Liver (tissue), 9 donors: ENCODE measurements around the gene DYRK1A. TPM values are rescaled to one million over a fixed set of nuclear protein-coding genes. Genes with fewer than 3 reads are reported as not detected.

Experiments used
- DNase-seq: peaks from one replicate; pipeline ENCODE4 v3.0.0-alpha.2; 2017; ENCODE audit warnings: low spot score
- H3K27ac ChIP-seq, 2 donors: one replicate each; pipeline ENCODE4 v1.7.0; 2013; ENCODE audit warnings: inconsistent platforms in 2 of 2, low read length in 2 of 2, control low read depth in 1 of 2, low read depth in 1 of 2, mild to moderate bottlenecking in 1 of 2
- H3K27me3 ChIP-seq, 4 donors: one replicate each; pipeline versions ENCODE4 v1.6.1 to v1.7.0; 2013; ENCODE audit warnings: low read length in 3 of 4, inconsistent platforms in 1 of 4, mild to moderate bottlenecking in 1 of 4, moderate library complexity in 1 of 4; ENCODE audit not compliant: control insufficient read depth in 4 of 4, insufficient read depth in 4 of 4
- H3K36me3 ChIP-seq, 4 donors: one replicate each; pipeline versions ENCODE4 v1.6.1 to v1.7.0; 2013; ENCODE audit warnings: low read length in 3 of 4, mild to moderate bottlenecking in 3 of 4, low read depth in 1 of 4, moderate library complexity in 1 of 4; ENCODE audit not compliant: control insufficient read depth in 4 of 4, insufficient read depth in 3 of 4
- H3K4me1 ChIP-seq, 4 donors: one replicate each; pipeline versions ENCODE4 v1.6.1 to v1.7.0; 2013; ENCODE audit warnings: low read length in 3 of 4, mild to moderate bottlenecking in 3 of 4, moderate library complexity in 1 of 4; ENCODE audit not compliant: control insufficient read depth in 4 of 4, insufficient read depth in 4 of 4
- H3K4me3 ChIP-seq, 3 donors: one replicate each; pipeline versions ENCODE4 v1.6.1 to v1.7.0; 2013; ENCODE audit warnings: low read length in 3 of 3, control low read depth in 1 of 3, low read depth in 1 of 3, mild to moderate bottlenecking in 1 of 3
- H3K9ac ChIP-seq, 2 donors: one replicate each; pipeline ENCODE4 v1.7.0; 2013; ENCODE audit warnings: low read length in 2 of 2, mild to moderate bottlenecking in 2 of 2, moderate library complexity in 2 of 2, control low read depth in 1 of 2, low read depth in 1 of 2
- H3K9me3 ChIP-seq, 4 donors: one replicate each; pipeline versions ENCODE4 v1.6.1 to v1.7.0; 2013; ENCODE audit warnings: low read length in 3 of 4; ENCODE audit not compliant: control insufficient read depth in 4 of 4
- ATF3 ChIP-seq: IDR thresholded peaks from 2 replicates; pipeline ENCODE4 v1.6.1; 2016; ENCODE audit warnings: antibody characterized with exemption
- CTCF ChIP-seq: fragments of 150-350 bp; IDR thresholded peaks from 2 replicates; pipeline ENCODE4 v1.5.1; 2017; ENCODE audit warnings: improper control_type of control experiment, low read depth, low read length; ENCODE audit not compliant: missing input control
- EGR1 ChIP-seq, 2 donors: IDR thresholded peaks; 2 replicates each; pipeline ENCODE4 v1.6.1; 2016 to 2018; ENCODE audit warnings: antibody characterized with exemption in 2 of 2, low read depth in 2 of 2
- FOXA1 ChIP-seq: IDR thresholded peaks from 2 replicates; pipeline ENCODE4 v1.6.1; 2016; ENCODE audit warnings: antibody characterized with exemption
- FOXA2 ChIP-seq: IDR thresholded peaks from 2 replicates; pipeline ENCODE4 v1.6.1; 2016; ENCODE audit warnings: antibody characterized with exemption
- GABPA ChIP-seq, 2 donors: IDR thresholded peaks in 1 of 2; conservative IDR thresholded peaks in 1 of 2; 2 replicates each; pipeline ENCODE4 v1.6.1; 2016; ENCODE audit warnings: antibody characterized with exemption in 2 of 2, mild to moderate bottlenecking in 1 of 2, moderate library complexity in 1 of 2
- HNF4A ChIP-seq, 2 donors: conservative IDR thresholded peaks; 2 replicates each; pipeline ENCODE4 v1.6.1; 2016; ENCODE audit warnings: antibody characterized with exemption in 2 of 2, mild to moderate bottlenecking in 2 of 2
- HNF4G ChIP-seq: IDR thresholded peaks from 2 replicates; pipeline ENCODE4 v1.6.1; 2016; ENCODE audit warnings: antibody characterized with exemption
- JUND ChIP-seq, 2 donors: IDR thresholded peaks; 2 replicates each; pipeline ENCODE4 v1.6.1; 2016; ENCODE audit warnings: antibody characterized with exemption in 2 of 2
- MAX ChIP-seq: IDR thresholded peaks from 2 replicates; pipeline ENCODE4 v1.6.1; 2016; ENCODE audit warnings: antibody characterized with exemption
- NR2F2 ChIP-seq: IDR thresholded peaks from 2 replicates; pipeline ENCODE4 v1.6.1; 2016; ENCODE audit warnings: antibody characterized with exemption
- RAD21 ChIP-seq, 2 donors: IDR thresholded peaks; 2 replicates each; pipeline ENCODE4 v1.6.1; 2016; ENCODE audit warnings: antibody characterized with exemption in 2 of 2, mild to moderate bottlenecking in 2 of 2
- REST ChIP-seq: IDR thresholded peaks from 2 replicates; pipeline ENCODE4 v1.6.1; 2016; ENCODE audit warnings: antibody characterized with exemption, mild to moderate bottlenecking
- RXRA ChIP-seq, 2 donors: IDR thresholded peaks; 2 replicates each; pipeline ENCODE4 v1.6.1; 2017 to 2018; ENCODE audit warnings: antibody characterized with exemption in 2 of 2, mild to moderate bottlenecking in 1 of 2
- SP1 ChIP-seq: IDR thresholded peaks from 2 replicates; pipeline ENCODE4 v1.6.1; 2018; ENCODE audit warnings: antibody characterized with exemption, mild to moderate bottlenecking
- TAF1 ChIP-seq: conservative IDR thresholded peaks from 2 replicates; pipeline ENCODE4 v1.6.1; 2016; ENCODE audit warnings: antibody characterized with exemption, mild to moderate bottlenecking
- YY1 ChIP-seq: IDR thresholded peaks from 2 replicates; pipeline ENCODE4 v1.6.1; 2016; ENCODE audit warnings: antibody characterized with exemption, mild to moderate bottlenecking
- ZBTB33 ChIP-seq: IDR thresholded peaks from 2 replicates; pipeline ENCODE4 v1.6.1; 2016; ENCODE audit warnings: antibody characterized with exemption
- WGBS: extraction: QIAGEN DNeasy Blood & Tissue Kit; methylation state at CpG from one replicate; pipeline ENCODE4 v1.1.7; 2013; 5-methylcytosine and 5-hydroxymethylcytosine counted together
- polyA plus RNA-seq, 2 donors: library from polyadenylated mRNA; stranded (reverse) in 1 of 2; unstranded in 1 of 2; fragments of 200-250 nt in 1 of 2; fragments of >200 nt in 1 of 2; fragmentation: Nextera tagmentation in 1 of 2; extraction: Ambion mirVana in 1 of 2; gene quantifications; one replicate each; pipeline versions ENCODE4 v1.2.1 to v1.2.3, GENCODE V29; 2013 to 2015
- total RNA-seq, 2 donors: library from RNA; depleted of rRNA; stranded (reverse); fragments of >200 nt; gene quantifications; one replicate each; pipeline ENCODE4 v1.2.3, GENCODE V29; 2014
- donor health status: healthy.
- donor health status: healthy.
- donor health status: healthy.
- donor health status: healthy.
- donor health status: healthy.

Gene DYRK1A
- total and polyA plus RNA-seq, 4 donors: 5.1 to 58.3 (median 22.9) TPM

- no peak for DNase-seq
- no peak overlapping the region for H3K9ac ChIP-seq
- no peaks in the 10 kb centered on the region for H3K4me1 ChIP-seq
- no peak for TF ChIP-seq GABPA (IDR thresholded peaks at IDR 0.05 in 1 of 2, conservative IDR thresholded peaks at IDR 0.05 in 1 of 2)
- TF ChIP-seq NR2F2: no peak
- no peak for TF ChIP-seq REST
- no peak for TF ChIP-seq FOXA2
- TF ChIP-seq RAD21 (IDR thresholded peaks at IDR 0.05): no peak
- no peak for TF ChIP-seq JUND (IDR thresholded peaks at IDR 0.05)
- no peak for TF ChIP-seq HNF4A (conservative IDR thresholded peaks at IDR 0.05)
- no peak for TF ChIP-seq YY1
- no peak for TF ChIP-seq TAF1
- TF ChIP-seq EGR1 (IDR thresholded peaks at IDR 0.05; ENCODE audit: low read depth in 2 of 2): no peak
- TF ChIP-seq CTCF: no peak
- no peak for TF ChIP-seq SP1
- TF ChIP-seq ZBTB33: no peak
- peaks cover 0 to 1% (median 0%) of the 10 kb centered on the region in 4 donors for H3K27me3 ChIP-seq
- H3K27ac ChIP-seq: no peak overlapping the region
- H3K9me3 ChIP-seq: no peaks in the 10 kb centered on the region
- no peaks in the 10 kb centered on the region for H3K36me3 ChIP-seq
- no peak overlapping the region for H3K4me3 ChIP-seq
- 81% methylated on average over 12 of the region's 12 CpGs for WGBS
Measured at GRCh38 chr21:37528150-37528937, 161.8 kb downstream of the DYRK1A start.

- no peak overlapping the region for H3K9ac ChIP-seq
- no peaks in the 10 kb centered on the region for H3K4me1 ChIP-seq
- no peaks in the 10 kb centered on the region for H3K36me3 ChIP-seq
- TF ChIP-seq RAD21 (IDR thresholded peaks at IDR 0.05): no peak
- TF ChIP-seq HNF4A (conservative IDR thresholded peaks at IDR 0.05): no peak
- no peak for TF ChIP-seq CTCF
- TF ChIP-seq ZBTB33: no peak
- no peak for TF ChIP-seq FOXA1
- no peak for TF ChIP-seq ATF3
- TF ChIP-seq JUND (IDR thresholded peaks at IDR 0.05): no peak
- no peak for TF ChIP-seq SP1
- no peak for TF ChIP-seq RXRA (IDR thresholded peaks at IDR 0.05)
- no peak for TF ChIP-seq NR2F2
- no peak for TF ChIP-seq MAX
- TF ChIP-seq TAF1: no peak
- no peak for TF ChIP-seq EGR1 (IDR thresholded peaks at IDR 0.05; ENCODE audit: low read depth in 2 of 2)
- no peak for TF ChIP-seq FOXA2
- TF ChIP-seq HNF4G: no peak
- peaks cover 0 to 3% (median 1%) of the 10 kb centered on the region in 4 donors for H3K27me3 ChIP-seq
- H3K27ac ChIP-seq: no peak overlapping the region
- H3K9me3 ChIP-seq: no peaks in the 10 kb centered on the region
- H3K4me3 ChIP-seq: no peak overlapping the region
- DNase-seq: no peak
- 86% methylated on average over 6 of the region's 6 CpGs for WGBS
Measured at GRCh38 chr21:37529649-37530048, 163.1 kb downstream of the DYRK1A start.
